NCI-H2196 treated with DMSO at 0.1 percent for 48 hours (cell line): Measurements from ENCODE around the gene TUBG2.
"Not testable (repeated sequence)": the region's sequence is repeated elsewhere in the genome, so short reads cannot be mapped to it uniquely, and the experiment has no call there.

Experiments
- DNase-seq: peaks from one replicate; lab custom pipeline; 2025; ENCODE audit not compliant: unreplicated experiment; lab: John Stamatoyannopoulos, UW

TUBG2 gene

DNA sequence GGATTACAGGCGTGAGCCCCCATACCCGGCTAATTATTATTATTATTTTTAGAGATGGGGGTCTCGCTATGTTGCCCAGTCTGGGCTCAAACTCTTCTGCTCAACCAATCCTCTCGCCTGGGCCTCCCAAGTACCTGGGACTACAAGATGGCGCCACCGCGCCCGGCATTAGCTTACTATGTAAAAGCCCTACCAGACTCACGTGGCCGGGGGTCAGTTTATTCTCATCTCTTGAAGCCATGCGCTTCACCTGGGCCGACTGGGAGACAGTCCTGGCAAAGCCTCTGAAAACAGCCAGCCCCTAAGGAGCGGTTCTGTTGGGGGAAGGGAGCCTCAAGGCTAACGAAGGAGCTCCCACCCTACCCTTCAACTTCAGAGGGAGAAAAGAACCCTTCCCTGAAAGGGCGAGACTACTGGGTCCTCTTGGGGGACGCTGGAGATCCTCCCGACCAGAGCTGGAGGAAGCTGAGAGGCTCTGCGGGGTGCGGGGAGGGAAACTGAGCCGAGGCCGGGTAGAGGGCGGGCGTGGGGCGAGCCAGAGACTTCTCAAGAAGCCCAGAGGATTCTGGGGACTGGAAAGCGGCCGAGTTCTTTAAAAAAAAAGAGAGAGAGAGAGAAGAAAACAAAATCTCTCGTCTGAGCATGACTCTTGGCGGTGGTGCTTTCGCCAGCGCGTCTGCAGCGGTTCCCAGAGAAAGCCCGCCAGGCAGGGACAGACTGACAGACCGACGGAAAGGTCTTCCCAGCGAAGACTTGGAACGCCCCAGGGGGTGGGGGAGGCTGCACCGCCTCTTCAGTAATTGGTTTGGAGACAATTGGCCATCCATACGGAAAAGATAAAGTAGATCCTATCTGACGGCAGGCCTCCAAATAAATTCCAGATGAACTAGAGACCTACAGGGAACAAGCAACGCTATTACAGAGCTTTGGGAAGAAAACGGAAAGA, 5.6 kb upstream of the TUBG2 start:
- DNase-seq = no peak

- no peak for DNase-seq
Observed at GRCh38 chr17:42655528-42655927, 3.6 kb upstream of the TUBG2 start.

DNA sequence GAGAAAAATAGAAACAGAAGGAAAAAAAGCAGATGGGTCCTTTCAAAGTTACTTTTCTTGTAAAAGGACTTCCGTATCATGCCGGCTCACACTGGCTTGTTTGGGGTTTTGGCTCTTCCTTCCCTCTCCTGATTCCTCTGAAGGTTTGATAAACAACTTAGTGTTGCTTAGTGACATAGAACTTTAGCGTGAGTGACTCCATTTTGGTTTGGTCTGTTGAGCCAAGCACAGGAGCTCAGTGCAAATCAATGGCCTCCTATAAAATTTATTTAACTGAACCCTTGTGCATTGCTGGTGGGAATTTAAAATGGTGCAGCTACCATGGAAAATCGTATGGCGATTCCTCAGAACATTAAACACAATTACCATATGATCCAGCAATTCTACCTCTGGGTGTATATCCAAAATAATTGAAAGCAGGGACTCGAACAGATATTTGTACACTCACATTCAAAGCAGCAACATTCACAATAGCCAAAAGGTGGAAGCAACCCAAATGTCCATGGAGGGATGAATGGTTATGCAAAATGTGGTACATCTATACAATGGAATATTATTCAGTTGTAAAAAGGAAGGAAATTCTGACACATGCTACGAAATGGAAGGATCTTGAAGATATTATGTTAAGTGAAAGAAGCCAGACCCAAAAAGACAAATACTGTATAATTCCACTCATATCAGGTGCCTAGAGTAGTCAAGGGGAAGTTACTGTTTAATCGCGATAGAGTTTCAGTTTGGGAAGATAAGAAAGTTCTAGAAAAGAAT, 1.1 kb upstream of the TUBG2 start:
- no peak for DNase-seq

GRCh38 chr17:42659932-42660274, 819 bp downstream of the TUBG2 start:
- DNase-seq = not testable (repeated sequence)

DNA sequence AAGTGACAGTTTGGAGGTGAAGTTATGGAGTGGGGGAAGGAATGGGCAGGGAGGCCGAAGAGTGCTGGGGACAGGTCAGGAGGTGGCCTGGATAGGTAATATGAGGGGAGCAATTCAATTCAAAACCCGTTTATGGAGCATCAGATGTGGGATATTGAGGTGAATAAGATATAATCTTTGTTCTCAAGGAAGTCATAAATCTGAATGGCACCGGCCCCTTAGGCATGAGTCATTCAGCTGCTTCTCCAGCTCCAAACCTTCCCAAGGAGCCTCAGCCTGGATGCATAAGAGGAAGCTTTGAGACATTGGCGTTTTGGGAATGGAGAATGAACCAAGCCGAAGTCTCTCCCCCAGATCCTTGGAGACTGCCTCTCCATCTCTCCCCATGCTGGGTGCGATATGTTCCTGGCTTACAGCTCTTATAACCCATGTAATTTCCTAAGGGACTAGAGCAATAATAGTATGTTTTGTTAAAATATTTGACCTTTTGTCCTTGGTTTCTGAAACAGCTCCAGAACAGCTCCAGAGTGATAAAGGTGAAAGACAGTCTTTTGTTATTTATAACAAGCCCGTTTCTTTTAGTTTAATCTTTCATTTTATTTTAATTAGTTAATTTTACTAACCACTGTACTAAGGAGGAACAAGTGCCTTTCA, 1.7 kb downstream of the TUBG2 start:
- DNase-seq = no peak

DNA sequence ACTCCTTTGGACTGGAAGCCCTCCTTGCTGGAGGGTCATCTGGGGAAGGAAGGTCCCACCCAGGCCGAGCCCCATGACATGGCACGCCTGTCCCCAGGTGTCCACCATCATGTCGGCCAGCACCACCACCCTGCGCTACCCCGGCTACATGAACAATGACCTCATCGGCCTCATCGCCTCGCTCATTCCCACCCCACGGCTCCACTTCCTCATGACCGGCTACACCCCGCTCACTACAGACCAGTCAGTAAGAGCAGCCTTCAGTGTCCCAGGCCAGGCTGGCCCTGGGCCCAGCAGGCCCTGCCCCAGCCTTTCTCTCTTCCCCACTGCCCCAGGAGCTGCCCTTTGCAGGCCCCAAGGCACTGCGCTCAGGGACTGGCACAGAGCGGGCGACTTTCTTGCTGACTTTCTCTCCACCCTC, 6.5 kb downstream of the TUBG2 start:
- DNase-seq = no peak

- not testable (repeated sequence) for DNase-seq
Observed at GRCh38 chr17:42666126-42666525, 7.0 kb downstream of the TUBG2 start.

DNA sequence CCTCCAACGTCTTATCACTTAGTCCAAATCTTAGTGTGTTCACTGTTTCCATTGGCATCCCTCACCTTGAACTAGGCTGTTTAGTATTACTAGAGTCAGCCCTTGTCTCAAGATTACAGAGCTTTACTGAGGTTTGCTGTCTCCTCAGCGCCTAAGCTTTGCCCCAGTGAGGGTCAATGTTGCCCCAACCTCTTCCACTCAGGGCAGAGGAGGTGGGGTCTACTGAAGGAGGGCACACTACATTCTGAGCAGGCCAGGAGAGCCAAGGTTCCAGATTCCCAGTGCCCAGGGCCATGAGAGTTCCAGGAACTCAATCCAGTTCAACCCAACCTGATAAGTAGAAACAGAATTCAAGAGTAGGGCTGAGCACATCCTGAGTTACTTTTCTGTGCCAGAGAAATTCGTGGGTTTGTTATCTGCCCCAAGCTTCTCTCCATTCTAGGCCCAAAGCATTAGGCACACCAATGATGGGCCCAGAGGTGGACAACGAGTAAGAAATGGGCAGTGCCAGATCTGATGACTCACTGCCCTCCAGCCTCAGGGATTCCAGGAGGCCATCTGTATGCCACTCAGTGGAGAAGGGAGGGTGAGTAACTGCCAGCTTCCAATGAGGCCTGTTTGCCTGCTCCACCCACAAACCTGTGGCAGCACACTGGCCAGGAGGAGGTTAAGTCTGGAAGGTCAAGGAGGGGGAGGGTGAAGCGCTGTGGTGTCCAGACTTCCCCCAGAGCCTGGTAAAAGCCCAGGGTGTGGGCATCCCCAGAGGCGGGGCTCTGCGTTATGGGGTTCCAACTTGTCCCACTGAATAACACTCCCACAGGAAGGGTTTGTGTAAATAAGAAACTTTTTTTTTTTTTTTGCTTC, 8.2 kb downstream of the TUBG2 start:
- peak; percentile 58 for DNase-seq

DNA sequence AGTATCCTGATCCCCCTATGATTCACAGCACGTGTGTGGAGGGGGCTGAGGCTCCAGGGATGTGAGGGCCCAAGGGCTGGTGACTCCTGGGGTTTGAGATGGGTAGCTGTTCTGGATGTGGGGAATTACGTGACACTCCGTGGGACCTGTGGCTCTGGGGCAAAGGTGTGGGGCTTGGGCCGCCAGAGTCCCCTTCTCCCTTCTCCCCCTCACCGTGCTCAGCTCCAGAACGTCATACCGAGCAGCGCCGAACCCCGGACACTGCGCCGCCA, 10.6 kb downstream of the TUBG2 start:
- DNase-seq = no peak

DNA sequence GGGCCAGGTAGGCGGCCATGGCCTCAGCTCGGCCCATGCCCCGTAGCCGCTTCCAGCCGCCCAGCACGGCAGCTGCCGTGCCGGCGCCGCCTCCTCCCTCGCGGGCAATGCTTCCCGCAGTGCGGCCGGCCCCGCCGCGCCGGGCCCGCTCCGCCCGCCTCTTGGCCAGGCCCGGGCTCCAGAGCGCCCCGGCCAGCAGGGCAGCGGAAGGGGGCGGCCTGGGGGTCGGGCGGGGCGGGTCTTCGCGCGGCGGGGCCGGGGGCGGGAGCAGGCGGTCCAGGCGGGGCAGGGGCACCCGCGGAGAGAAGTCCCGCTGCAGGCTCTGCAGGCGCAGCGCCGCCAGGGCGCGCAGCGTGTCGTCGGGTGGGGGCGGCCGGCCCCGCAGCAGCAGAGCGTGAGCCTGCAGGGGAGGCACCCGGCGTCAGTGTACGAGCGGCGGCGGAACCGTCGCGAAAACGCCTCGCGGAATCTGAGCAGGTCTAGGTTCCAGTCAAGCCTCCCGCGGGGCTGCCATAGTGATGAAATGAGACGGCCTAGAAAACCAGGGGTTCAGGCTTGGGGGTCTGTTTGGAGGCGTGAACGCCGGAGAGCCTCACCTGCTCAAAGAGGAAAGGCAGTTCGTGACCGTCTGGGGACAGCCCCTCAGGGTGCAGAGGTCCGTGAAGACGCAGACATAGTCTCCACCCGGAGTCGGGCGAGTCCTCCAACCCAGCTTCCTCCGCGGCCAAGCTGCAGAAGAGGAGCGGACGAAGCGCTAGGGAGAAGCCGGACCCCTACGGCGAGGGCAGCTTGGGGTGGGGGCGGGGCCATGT, 11.1 kb downstream of the TUBG2 start:
- DNase-seq = no peak

GRCh38 chr17:42670789-42671657, 11.9 kb downstream of the TUBG2 start:
- DNase-seq = no peak

- DNase-seq = no peak
Observed at GRCh38 chr17:42672038-42672437, 13.0 kb downstream of the TUBG2 start.

- DNase-seq = no peak
Observed at GRCh38 chr17:42673266-42673884, 14.3 kb downstream of the TUBG2 start.

DNA sequence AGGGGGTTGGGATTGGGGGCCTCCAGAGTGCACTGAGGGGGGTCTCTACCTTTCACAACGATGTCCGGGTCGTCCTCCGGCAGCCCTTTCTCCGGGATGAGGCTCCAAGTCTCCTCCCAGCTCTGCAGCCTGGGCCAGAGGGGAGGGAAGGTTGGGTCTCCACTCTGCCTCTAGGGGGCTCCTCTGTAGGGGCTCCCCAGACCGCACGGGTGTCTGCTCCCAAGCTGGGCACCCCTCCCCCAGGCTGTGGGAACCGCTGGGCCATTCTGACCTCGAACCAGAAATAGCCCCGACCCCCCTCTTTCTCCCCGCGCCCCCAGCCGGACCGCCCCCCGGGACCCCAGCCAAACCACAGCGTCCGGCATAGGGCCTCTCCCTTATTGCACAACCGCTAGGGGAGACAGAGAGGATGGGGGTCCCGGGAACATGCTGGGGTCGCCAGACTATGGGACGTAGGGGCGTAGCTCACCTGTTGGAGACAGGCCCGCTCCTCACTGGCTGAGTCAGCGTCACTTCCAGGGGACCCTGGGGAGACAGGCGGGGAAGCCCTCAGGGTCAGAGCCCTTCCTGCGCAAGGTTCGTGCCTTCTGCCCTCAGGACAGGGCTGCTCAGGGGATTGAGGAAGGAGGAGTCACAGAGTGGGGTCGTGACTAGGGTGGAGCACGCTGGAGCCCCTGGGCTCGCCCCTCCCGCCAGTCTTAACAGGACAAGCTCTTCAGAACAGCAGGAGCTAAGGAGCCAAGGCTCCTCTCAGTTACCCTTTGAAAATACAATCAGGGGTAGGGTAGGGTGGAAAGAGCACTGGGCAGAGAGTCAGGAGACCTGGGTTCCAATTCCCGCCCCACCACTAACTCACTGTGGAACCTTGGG, 15.0 kb downstream of the TUBG2 start:
- DNase-seq = no peak

DNA sequence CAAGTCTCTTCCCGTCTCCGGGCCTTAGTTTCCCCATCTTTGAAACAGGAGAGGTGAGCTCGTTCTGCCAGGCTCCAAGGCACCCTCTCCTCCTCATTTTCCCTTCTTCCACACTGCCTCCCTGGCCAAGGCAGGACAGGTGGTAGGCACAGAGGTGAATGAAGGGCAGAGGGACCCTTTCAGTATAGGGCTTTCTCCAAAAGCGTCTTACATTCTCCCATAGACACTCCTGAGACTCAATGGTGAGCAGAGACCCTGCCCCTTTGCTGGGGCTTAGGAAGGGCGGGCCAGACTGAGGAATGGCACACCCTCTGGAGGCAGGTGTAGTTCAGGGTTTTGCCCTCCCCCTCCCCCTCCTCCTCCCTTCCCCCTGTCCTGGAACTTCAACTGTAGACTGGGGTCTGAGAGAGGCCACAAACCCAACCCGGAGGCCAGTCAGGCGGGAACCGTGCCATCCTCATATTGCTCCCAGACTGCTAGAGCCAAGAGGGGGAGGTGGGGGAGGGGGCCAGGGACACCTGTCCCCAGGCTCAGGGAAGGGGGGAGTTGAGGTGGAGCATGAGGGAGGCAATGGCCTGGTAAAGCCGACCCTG, 15.8 kb downstream of the TUBG2 start:
- DNase-seq = no peak

DNA sequence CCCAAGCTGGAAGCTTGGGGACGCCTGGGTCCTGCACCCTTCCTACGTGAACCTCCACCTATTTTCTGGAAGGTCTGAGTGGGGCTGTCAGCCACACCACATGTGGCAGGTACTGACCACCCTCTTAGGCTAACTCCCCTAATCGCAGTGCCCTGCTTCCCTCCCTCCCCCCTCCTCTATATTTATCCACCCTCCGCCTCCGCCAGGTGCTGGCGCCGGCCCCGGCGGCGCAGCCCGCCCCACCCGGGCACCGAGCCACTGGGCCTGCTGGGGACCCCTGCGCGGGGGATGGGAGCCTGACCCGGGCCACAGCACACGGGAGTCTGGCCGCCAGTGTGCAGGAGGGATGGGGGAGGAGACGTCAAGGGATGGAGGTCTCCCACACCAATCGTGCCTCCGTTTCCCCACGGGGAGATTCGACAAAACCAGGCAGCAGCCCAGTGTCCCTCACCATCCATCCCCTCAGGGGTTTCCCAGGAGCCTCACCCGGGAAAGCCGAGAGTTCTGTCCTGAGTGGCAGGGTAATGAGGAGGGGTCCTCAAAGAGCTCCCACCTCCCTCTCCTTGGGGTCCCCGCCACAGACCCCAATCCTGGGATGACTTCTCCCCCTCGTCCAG, 16.4 kb downstream of the TUBG2 start:
- peak; percentile 9 for DNase-seq

DNA sequence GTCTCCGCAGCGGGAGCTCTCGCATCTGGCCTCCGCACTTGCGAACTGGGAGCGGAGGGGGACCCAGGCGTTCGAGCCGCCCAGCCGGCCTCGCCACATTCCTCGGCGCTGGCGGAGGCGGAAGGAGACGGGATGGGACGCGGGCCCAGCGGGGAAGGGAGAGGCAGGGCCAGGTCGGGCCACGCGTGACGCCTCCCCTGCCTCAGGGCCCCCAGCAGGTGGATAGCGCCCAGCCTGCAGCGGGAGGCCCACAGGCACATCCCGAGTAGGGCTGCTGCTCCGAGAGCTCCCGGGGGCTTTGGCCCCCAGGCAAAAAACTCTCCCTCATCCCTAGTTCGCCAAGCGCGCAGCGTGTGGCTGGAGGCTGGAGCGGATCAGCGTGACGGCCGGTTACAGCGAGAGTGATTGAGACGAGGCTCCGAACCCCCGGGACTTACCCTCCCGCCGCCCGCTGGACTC, 16.9 kb downstream of the TUBG2 start:
- DNase-seq = no peak
